ENCODE measurements around the gene TOM1.
"Not testable (repeated sequence)": the region's sequence is repeated elsewhere in the genome, so short reads cannot be mapped to it uniquely, and the experiment has no call there.

The TOM1 gene

GRCh38 chr22:35345808-35346505, 46.3 kb downstream of the TOM1 start:
- DNase-seq (ENCODE audit: low spot score), result no peak

- no peak for DNase-seq (ENCODE audit: low spot score)
These were observed 47.0 kb downstream of the TOM1 start for GRCh38 chr22:35346596-35347220.

- DNase-seq (ENCODE audit: low spot score), result no peak
These were observed 47.8 kb downstream of the TOM1 start for GRCh38 chr22:35347462-35347861.

GRCh38 chr22:35348026-35348590, 48.4 kb downstream of the TOM1 start:
- DNase-seq (ENCODE audit: low spot score), result no peak

- no peak for DNase-seq (ENCODE audit: low spot score)
These were observed 49.0 kb downstream of the TOM1 start for GRCh38 chr22:35348703-35349102.

GRCh38 chr22:35349368-35349703, 49.6 kb downstream of the TOM1 start:
- no peak for DNase-seq (ENCODE audit: low spot score)

GRCh38 chr22:35349704-35350538, 50.2 kb downstream of the TOM1 start:
- peak; percentile 53 for DNase-seq (ENCODE audit: low spot score)

GRCh38 chr22:35350539-35351503, 51.1 kb downstream of the TOM1 start:
- peak; percentile 90 for DNase-seq (ENCODE audit: low spot score)

- peak; percentile 65 for DNase-seq (ENCODE audit: low spot score)
These were observed 52.8 kb downstream of the TOM1 start for GRCh38 chr22:35352214-35353111.

GRCh38 chr22:35353318-35353717, 53.6 kb downstream of the TOM1 start:
- no peak for DNase-seq (ENCODE audit: low spot score)

GRCh38 chr22:35354068-35354467, 54.4 kb downstream of the TOM1 start:
- no peak for DNase-seq (ENCODE audit: low spot score)

GRCh38 chr22:35357883-35358621, 58.4 kb downstream of the TOM1 start:
- DNase-seq (ENCODE audit: low spot score), result no peak

- DNase-seq (ENCODE audit: low spot score), result no peak
These were observed 59.8 kb downstream of the TOM1 start for GRCh38 chr22:35359380-35360065.

GRCh38 chr22:35361001-35361558, 61.4 kb downstream of the TOM1 start:
- no peak for DNase-seq (ENCODE audit: low spot score)

GRCh38 chr22:35363566-35364086, 63.9 kb downstream of the TOM1 start:
- DNase-seq (ENCODE audit: low spot score), result no peak

- not testable (repeated sequence) for DNase-seq (ENCODE audit: low spot score)
These were observed 64.5 kb downstream of the TOM1 start for GRCh38 chr22:35364230-35364629.

GRCh38 chr22:35367331-35367886, 67.7 kb downstream of the TOM1 start:
- DNase-seq (ENCODE audit: low spot score), result no peak

GRCh38 chr22:35368386-35368785, 68.7 kb downstream of the TOM1 start:
- DNase-seq (ENCODE audit: low spot score), result no peak
